GM13976 (cell line): ENCODE data around the gene ZGPAT.

Source experiments
- DNase-seq: peaks from one replicate; pipeline ENCODE4 v3.0.0; 2012; ENCODE audit warnings: low spot score
- in situ Hi-C: fragments of 300-500 bp; cut with MboI; formaldehyde crosslinking; loops from one replicate; pipeline ENCODE4 v1.12.0; 2022; ENCODE audit warnings: low sequenced_read_pairs, mixed read lengths, inconsistent platforms; ENCODE audit not compliant: unreplicated experiment
- TF ChIP-seq, protein P1 (sequence below): IDR thresholded peaks from 2 replicates; pipeline ENCODE4 v1.5.1; 2012; ENCODE audit warnings: borderline replicate concordance, mild to moderate bottlenecking; ENCODE audit not compliant: insufficient read depth; ENCODE audit errors: extremely low read depth, missing control alignments, control extremely low read depth

ZGPAT gene

DNA sequence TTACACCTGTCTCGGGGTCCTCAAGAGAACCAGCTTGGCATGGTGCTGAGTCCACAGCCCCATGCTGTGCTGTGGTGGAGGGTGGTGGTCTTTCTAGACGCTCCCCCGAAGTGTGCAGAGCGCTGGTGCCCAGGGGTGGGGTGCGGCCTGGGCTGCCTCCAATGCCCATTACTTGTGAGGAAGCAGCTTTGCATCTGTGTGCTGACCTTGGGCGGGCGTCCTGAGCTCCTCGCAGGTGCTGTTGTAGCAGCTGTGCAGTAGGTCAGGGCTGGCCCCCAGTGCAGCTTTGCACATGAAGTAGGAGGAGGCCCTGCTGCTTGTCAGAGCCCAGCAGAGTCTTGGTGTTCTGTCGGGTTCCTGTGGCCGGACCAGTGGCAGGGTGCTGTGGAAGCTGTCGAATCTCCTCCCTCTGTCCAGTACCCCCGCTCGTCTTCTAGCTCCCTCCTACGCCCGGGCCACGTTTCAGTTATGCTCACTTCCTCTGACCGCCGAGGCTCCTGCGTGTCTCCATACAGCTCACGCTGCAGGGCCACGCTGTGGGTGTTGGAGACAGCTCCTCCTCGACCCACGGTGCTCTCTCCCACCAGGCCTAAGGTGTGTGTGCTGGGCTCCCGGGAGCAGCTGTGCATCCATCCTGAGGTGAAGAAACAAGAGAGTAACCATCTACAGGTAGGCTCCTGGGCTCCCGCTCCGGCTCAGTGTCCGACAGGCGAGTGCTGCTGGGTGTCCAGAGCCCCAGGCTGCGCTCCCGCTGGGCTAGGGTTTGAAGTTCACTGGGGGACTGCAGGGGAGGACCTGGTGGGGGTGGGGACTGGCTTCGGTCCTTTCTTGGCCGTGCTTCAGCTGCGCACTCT lies 45.7 kb upstream of the ZGPAT start:
- no peak for DNase-seq
- TF ChIP-seq, protein P1, sequence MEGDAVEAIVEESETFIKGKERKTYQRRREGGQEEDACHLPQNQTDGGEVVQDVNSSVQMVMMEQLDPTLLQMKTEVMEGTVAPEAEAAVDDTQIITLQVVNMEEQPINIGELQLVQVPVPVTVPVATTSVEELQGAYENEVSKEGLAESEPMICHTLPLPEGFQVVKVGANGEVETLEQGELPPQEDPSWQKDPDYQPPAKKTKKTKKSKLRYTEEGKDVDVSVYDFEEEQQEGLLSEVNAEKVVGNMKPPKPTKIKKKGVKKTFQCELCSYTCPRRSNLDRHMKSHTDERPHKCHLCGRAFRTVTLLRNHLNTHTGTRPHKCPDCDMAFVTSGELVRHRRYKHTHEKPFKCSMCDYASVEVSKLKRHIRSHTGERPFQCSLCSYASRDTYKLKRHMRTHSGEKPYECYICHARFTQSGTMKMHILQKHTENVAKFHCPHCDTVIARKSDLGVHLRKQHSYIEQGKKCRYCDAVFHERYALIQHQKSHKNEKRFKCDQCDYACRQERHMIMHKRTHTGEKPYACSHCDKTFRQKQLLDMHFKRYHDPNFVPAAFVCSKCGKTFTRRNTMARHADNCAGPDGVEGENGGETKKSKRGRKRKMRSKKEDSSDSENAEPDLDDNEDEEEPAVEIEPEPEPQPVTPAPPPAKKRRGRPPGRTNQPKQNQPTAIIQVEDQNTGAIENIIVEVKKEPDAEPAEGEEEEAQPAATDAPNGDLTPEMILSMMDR = no peak
- in situ Hi-C loops = no loop called here

DNA sequence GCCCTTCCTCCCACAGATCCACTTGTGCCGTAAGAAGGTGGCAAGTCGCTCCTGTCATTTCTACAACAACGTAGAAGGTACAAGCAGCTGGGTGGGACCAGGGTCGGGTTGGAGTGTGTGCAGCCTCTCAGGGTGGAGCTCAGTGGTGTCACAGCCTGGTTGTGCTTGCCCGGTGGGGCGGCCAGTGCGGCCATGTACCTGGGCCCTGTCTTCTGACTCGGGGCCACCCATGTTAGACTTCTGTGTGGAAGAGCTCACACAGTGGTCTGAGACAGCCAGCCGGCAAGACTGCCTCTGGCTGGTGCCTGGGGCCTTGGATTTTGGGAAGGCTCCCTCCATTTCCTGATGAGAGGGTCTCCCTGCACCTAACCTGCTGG lies 45.0 kb upstream of the ZGPAT start:
- no peak for DNase-seq
- TF ChIP-seq, protein P1 = no peak
- in situ Hi-C loops = no loop called here

DNA sequence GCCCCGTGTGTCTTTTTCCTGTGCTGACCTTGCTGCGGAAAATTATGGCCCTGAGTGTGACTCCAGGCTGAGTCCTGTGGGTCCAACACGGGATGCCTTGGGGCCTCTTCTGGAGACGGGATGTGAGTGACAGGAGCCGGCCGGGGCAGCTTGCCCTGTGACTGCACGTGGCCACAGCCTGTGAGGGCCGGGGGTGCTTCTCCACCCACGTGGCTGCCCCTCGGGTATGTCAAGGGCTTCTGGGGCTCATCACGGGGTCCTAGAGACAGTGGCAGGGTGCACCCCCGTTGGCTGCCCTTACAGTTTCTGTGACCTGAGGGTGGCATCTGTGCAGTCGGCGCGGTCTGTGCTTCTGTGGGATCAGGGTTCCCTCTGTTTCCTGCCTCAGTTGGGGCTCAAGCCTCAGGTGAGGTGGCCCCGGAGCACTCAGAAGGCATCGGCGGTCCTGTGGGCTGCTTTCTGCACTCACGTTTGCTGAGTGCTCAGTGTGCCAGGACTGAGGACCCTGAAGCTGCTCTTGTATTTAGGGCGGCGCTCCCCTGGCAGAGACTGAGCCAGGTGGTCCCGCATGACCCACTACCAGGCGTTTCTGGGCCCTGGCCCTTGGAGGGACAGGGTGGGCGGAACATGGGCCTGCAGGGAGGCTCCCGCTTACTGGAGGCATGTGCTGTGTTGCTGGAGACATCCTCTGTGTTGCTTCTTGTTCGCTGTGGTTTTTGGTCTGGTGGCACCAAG lies 44.3 kb upstream of the ZGPAT start:
- TF ChIP-seq, protein P1 = no peak
- in situ Hi-C loops = no loop called here
- DNase-seq = no peak

DNA sequence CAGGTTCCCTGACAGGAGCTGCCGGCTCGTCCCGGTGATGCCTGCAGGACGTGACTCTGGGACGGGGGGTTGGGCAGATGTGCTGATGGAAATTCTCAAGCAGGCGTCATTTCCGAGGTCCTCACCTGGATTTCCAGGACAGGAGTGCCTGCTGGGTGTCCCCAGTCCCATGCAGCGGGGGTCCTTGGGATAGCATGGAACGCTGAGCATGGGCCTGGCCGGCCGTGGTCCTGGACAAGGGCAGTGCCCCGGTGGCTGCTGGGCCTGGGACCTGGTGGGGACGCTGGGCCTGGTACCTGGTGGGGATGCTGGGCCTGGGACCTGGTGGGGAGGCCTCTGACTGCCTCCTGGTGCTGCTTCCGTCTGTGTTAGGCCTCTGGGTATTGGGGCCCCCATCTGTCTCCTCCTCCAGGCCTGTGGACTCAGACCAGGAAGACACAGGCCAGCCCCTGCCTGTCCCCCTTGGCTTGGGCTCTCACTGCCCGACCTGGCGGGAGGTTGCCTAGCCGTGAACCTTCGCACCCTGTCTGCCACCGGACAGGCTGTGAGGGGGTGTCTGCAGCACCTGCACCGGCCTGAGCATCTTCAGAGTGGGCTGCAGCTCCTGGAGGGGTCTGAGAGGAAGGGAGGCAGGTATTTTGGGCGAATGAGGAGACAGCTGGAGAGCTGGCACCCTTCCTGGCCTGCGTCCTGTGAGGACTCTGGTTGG lies 43.5 kb upstream of the ZGPAT start:
- in situ Hi-C loops = no loop called here
- TF ChIP-seq, protein P1 = no peak

DNA sequence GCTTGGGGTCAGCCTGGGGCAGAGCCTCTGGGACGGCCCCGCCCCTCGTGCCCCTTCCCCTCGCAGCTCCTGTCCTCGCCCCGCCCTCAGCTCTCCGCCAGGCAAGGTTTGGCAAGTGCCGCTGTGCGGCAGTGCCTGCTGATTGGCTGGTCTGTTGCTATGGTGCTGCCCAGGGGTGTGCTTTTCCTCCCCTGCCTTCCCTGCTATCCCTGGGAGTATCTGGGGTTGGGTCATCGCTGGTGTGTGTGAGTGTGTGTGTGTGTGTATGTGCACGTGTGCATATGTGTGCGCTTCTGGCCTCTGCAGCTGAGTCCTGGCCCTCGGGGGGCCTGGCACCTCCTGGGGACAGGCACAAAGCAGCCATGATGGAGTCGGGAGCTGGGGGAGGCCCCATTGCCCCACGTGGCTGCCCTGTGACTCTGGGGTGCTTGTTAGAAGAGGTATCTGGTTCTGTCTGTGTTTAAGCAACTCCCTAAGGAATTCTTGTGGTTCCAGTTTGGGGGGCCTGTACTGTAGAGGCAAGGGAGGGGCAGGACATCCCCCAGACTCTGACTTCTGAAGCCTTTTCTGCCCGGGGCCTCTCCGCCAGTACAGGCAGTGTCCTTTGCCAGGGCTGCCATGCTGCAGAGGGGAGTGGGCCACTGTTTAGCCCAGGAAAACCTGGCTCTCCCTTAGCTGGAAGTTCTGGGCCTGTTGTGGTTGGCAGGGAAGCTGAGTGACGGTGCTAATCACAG lies 42.8 kb upstream of the ZGPAT start:
- TF ChIP-seq, protein P1 = no peak

More for the DNA sequence above, 43.5 kb upstream of the ZGPAT start:
- no peak for DNase-seq

DNA sequence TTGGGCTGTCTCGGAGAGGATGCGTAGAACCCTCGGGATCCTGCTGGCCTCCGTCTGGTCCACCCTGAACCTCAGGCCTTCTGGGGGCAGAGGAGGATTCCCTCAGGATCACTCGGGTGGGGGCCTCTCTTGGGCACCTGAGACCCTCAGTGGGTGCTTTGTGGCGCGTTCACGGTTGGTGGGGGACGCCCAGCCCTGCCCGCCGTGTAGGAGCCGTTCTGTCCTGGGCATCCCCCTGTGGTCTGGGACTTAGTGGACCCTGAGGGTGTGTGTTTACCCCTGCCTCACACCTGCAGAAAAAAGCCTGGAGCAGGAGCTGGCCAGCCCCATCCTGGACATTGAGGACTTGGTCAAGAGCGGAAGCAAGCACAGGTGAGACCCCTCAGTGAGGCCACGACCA lies 42.1 kb upstream of the ZGPAT start:
- in situ Hi-C loops = no loop called here
- TF ChIP-seq, protein P1 = no peak
- no peak for DNase-seq

More for the DNA sequence above, 42.8 kb upstream of the ZGPAT start:
- DNase-seq = no peak
- in situ Hi-C loops = no loop called here
